OCI-LY1 (cell line): ENCODE data around the gene CADM3.

Experiments used
- EZH2 ChIP-seq: fragments of 200-600 bp; sonication (generic), shearing (Covaris generic); IDR thresholded peaks from 2 replicates; pipeline ENCODE4 v1.8.0; 2017; ENCODE audit warnings: borderline replicate concordance, mixed run types, mild to moderate bottlenecking, antibody characterized with exemption, low read length, moderate library complexity, mixed read lengths
- TF ChIP-seq, protein P1 (sequence below): fragments of 200-600 bp; sonication (generic), shearing (Covaris generic); IDR thresholded peaks from 2 replicates; pipeline ENCODE4 v1.5.1; 2017; ENCODE audit warnings: mild to moderate bottlenecking, antibody characterized with exemption, low read length, moderate library complexity, mixed read lengths

DNA sequence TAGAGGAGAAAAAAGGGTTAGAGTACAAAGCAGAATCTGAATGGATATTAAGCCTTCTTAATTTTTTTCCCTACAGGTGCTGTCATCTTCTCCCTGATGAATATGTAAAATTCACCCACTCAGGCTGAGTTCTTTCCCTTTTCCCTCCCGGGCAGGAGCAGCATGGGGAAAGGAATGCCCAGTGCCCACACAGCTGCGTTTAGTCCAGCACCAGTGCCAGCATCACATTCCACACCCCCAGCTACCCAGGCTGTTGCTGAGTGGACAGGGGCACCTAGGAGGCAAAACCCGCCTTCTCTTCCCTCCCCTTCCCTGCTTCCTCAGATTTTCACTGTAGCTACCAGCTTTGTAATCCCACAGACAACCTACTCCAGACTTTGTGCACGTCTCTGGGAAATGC is 3.4 kb upstream of the CADM3 start:
- TF ChIP-seq, protein P1, sequence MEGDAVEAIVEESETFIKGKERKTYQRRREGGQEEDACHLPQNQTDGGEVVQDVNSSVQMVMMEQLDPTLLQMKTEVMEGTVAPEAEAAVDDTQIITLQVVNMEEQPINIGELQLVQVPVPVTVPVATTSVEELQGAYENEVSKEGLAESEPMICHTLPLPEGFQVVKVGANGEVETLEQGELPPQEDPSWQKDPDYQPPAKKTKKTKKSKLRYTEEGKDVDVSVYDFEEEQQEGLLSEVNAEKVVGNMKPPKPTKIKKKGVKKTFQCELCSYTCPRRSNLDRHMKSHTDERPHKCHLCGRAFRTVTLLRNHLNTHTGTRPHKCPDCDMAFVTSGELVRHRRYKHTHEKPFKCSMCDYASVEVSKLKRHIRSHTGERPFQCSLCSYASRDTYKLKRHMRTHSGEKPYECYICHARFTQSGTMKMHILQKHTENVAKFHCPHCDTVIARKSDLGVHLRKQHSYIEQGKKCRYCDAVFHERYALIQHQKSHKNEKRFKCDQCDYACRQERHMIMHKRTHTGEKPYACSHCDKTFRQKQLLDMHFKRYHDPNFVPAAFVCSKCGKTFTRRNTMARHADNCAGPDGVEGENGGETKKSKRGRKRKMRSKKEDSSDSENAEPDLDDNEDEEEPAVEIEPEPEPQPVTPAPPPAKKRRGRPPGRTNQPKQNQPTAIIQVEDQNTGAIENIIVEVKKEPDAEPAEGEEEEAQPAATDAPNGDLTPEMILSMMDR = no peak
- TF ChIP-seq EZH2 = no peak
